ENCODE measurements around the gene CDR2L. TPM values are rescaled to one million over a fixed set of nuclear protein-coding genes. Genes with fewer than 3 reads are reported as not detected.

Gene CDR2L
- total RNA-seq, result 11.7 and 14.8 TPM in 2 replicates

GRCh38 chr17:74987418-74987908, at the start of gene CDR2L:
CDR2L (plus strand) TSS chr17:74987632; CDS start chr17:74988044, 412 bp downstream.

GRCh38 chr17:74972107-74972972, 15.1 kb upstream of the CDR2L start, which contains the start of gene HID1:
HID1 (minus strand) TSS chr17:74972759; CDS start chr17:74972656, 103 bp downstream.

GRCh38 chr17:75012346-75013091, 25.1 kb downstream of the CDR2L start, which contains the start of gene MRPL58:
MRPL58 (plus strand) TSS chr17:75012670; CDS start chr17:75012687, 17 bp downstream.

GRCh38 chr17:75046407-75047289, 59.2 kb downstream of the CDR2L start, which contains the start of the genes ATP5PD and KCTD2:
ATP5PD (minus strand) TSS chr17:75046969; CDS start chr17:75042650, 4,319 bp downstream.
KCTD2 (plus strand) TSS chr17:75047225; CDS start chr17:75047251, 26 bp downstream.

Other genes starting within 250 kb of the CDR2L start
- 12.6 and 17.1 TPM in 2 replicates for gene NHERF1, start 239.0 kb upstream of the CDR2L start, total RNA-seq
- gene NAT9, start 211.3 kb upstream of the CDR2L start, total RNA-seq, result 43.3 and 51.9 TPM in 2 replicates
- gene GRIN2C, start 127.7 kb upstream of the CDR2L start, total RNA-seq, result 0.11 and 0.12 TPM in 2 replicates
- gene FDXR, start 114.6 kb upstream of the CDR2L start, total RNA-seq, result 21.6 and 52.0 TPM in 2 replicates
- gene FADS6, start 94.0 kb upstream of the CDR2L start, total RNA-seq, result not detected in 2 replicates
- gene USH1G, start 64.4 kb upstream of the CDR2L start, total RNA-seq, result under 0.01 TPM in 1 of 2 replicates, not detected in the other
- not detected in 2 replicates for gene OTOP2, start 63.4 kb upstream of the CDR2L start, total RNA-seq
- not detected in 2 replicates for gene OTOP3, start 51.7 kb upstream of the CDR2L start, total RNA-seq
- gene HID1, start 14.9 kb upstream of the CDR2L start, total RNA-seq, result 0.44 and 0.75 TPM in 2 replicates
- 35.6 and 57.5 TPM in 2 replicates for gene MRPL58, start 25.0 kb downstream of the CDR2L start, total RNA-seq
- gene ATP5PD, start 59.3 kb downstream of the CDR2L start, total RNA-seq, result 293 and 304 TPM in 2 replicates
- 15.2 and 15.5 TPM in 2 replicates for gene KCTD2, start 59.6 kb downstream of the CDR2L start, total RNA-seq
- 5.2 and 8.7 TPM in 2 replicates for gene SLC16A5, start 100.3 kb downstream of the CDR2L start, total RNA-seq
- 2.2 and 2.8 TPM in 2 replicates for gene ARMC7, start 122.3 kb downstream of the CDR2L start, total RNA-seq
- 42.7 and 77.2 TPM in 2 replicates for gene NT5C, start 144.1 kb downstream of the CDR2L start, total RNA-seq
- 99.0 and 156 TPM in 2 replicates for gene JPT1, start 166.9 kb downstream of the CDR2L start, total RNA-seq
- 116 and 122 TPM in 2 replicates for gene SUMO2, start 195.3 kb downstream of the CDR2L start, total RNA-seq
- gene NUP85, start 218.0 kb downstream of the CDR2L start, total RNA-seq, result 25.9 and 56.6 TPM in 2 replicates